HG03565 (cell line): Measurements from ENCODE around the gene SPATS2L.

ENCODE experiments used
- ATAC-seq: cut with Tn5 transposase; IDR thresholded peaks from one replicate; pipeline ENCODE4 v1.9.1; 2021; ENCODE audit warnings: mild to moderate bottlenecking, moderate library complexity; ENCODE audit not compliant: unreplicated experiment

Gene SPATS2L

GRCh38 chr2:200490001-200490400 lies 183.5 kb downstream of the SPATS2L start:
- ATAC-seq, result no peak

- no peak for ATAC-seq
These were observed 186.2 kb downstream of the SPATS2L start for GRCh38 chr2:200492656-200493055.

GRCh38 chr2:200494048-200494447 lies 187.6 kb downstream of the SPATS2L start:
- no peak for ATAC-seq

- no peak for ATAC-seq
These were observed 190.2 kb downstream of the SPATS2L start for GRCh38 chr2:200496696-200497095.

- ATAC-seq, result no peak
These were observed 192.1 kb downstream of the SPATS2L start for GRCh38 chr2:200498402-200499162.

GRCh38 chr2:200502196-200502595 lies 195.7 kb downstream of the SPATS2L start:
- no peak for ATAC-seq

GRCh38 chr2:200506679-200507078 lies 200.2 kb downstream of the SPATS2L start:
- no peak for ATAC-seq

- ATAC-seq, result no peak
These were observed 200.7 kb downstream of the SPATS2L start for GRCh38 chr2:200507179-200507578.

GRCh38 chr2:200509235-200509611 lies 202.7 kb downstream of the SPATS2L start:
- no peak for ATAC-seq

- ATAC-seq, result peak; percentile 99
These were observed 203.3 kb downstream of the SPATS2L start, which contains the start of gene KCTD18 for GRCh38 chr2:200509612-200510433. TSS of gene KCTD18 (minus strand) at chr2:200510068. CDS start at chr2:200507016, 3,052 bp downstream.

- ATAC-seq, result no peak
These were observed 208.7 kb downstream of the SPATS2L start for GRCh38 chr2:200515155-200515554.

- no peak for ATAC-seq
These were observed 216.7 kb downstream of the SPATS2L start for GRCh38 chr2:200523158-200523557.

- no peak for ATAC-seq
These were observed 217.1 kb downstream of the SPATS2L start for GRCh38 chr2:200523604-200524003.

- no peak for ATAC-seq
These were observed 218.6 kb downstream of the SPATS2L start for GRCh38 chr2:200525066-200525465.

- no peak for ATAC-seq
These were observed 219.0 kb downstream of the SPATS2L start for GRCh38 chr2:200525551-200525881.

- ATAC-seq, result peak; percentile 99
These were observed 219.6 kb downstream of the SPATS2L start, which contains the start of gene SGO2 for GRCh38 chr2:200525882-200526651. TSS of gene SGO2 (plus strand) at chr2:200526207. CDS start at chr2:200532976, 6,769 bp downstream.

- ATAC-seq, result no peak
These were observed 221.7 kb downstream of the SPATS2L start for GRCh38 chr2:200528228-200528627.
